ENCODE data around the gene TMEM114. TPM values are rescaled to one million over a fixed set of nuclear protein-coding genes. Genes with fewer than 3 reads are reported as not detected.

Gene TMEM114
- total RNA-seq, 1 experiment from 2014 or later: not detected

DNA sequence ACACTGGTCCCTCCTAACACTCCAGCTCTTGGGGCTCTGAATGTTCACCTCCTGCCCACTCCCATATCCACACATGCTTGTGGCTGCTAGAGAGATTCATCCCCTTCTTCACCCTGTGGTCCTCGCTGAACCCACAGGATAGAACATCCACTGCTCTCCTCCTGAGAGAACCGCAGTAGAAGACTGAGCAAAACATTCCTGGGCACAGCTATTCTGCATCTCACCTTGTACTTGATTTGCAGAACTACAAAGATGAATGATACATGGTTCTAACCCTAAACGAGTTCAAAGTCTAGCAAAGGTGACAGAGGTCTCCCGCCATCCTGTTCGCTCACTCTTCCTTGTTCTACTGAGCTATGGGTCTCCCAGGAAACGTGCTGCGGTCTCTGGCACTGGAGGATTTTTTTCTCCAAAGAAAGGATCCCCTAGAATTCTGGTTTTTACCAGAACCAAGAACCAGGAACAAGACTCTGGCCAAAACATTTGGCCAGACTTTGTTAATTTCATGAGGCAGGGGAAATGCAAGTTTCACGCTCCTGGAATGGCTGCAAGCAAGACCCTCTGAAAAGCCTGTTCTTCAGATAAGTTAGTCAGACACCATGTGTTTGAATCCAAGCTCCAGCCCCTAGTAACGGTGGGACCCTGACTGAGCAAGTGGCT lies 39.5 kb downstream of the TMEM114 start:
- DNase-seq (ENCODE audit: low read depth): no peak

DNA sequence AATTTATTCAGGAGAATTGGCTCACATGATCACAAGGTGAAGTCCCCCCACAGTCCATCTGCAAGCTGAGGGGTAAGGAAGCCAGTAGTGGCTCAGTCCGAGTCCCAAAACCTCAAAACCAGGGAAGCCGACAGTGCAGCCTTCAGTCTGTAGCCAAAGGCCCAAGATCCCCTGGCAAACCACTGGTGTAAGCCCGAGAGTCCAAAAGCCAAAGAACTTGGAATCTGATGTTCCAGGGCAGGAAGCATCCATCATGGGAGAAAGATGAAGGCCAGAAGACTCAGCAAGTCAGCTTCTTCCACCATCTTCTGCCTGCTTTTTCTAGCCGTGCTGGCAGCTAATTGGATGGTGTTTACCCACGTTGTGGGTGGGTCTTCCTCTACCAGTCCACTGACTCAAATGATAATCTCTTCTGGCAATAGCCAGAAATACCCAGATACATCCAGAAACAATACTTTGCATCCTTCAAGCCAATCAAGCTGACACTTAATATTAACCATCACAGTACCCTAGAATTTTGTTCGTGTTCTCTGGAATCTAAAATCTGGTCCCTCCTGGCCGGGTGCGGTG lies 40.4 kb downstream of the TMEM114 start:
- no peak for DNase-seq (ENCODE audit: low read depth)

DNA sequence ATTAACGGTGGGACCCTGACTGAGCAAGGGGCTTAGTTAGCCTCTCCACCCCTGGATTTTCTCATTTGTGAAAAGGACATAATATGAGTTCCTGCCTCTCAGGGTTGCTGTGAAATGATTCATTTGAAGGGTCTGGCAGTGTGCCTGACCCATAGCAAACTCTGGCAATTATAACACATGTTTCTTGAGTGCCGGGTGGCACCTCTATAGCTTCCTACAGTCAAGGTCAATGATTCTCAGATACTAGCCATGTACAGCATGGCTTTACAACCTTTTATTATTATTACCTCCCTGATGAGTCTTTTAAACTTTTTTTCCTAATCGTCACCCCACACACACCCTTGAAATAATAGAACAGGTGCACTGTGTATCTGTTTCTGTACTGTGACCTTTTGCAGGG lies 42.1 kb downstream of the TMEM114 start:
- DNase-seq (ENCODE audit: low read depth): no peak

DNA sequence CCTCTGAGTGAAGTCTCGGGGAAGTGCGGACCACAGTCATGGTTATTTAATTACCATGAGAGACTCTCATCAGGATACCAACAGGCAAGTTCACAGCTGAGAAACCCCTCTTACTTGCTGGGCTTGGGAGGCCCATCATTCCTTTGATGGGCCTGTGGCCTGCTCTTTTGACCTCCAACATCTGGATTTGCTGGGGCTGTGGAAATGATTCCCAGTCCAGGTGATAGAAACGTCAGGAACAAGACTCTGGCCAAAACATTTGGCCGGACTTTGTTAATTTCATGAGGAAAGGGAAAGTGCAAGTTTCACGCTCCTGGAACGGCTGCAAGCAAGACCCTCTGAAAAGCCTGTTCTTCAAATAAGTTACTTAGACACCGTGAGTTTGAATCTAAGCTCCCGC lies 42.5 kb downstream of the TMEM114 start:
- DNase-seq (ENCODE audit: low read depth): no peak

DNA sequence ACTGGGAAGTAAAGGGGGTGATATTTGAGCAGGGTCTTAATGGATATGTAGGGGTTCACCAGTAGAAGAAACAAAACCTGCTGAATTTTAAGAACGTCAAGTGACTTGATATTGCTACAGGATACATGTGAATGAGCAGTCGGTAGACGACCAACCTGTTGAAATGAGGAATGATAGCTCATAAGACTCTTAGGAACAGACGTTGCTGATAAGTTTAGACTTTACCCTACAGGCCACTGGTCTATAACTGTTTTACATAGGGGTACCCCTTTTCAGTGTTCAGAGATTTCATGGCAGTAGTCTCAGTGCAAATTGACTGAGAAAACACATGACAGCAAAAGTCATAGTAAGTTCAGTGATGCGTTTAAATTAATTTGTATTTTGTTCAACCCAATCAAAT lies 45.9 kb downstream of the TMEM114 start:
- DNase-seq (ENCODE audit: low read depth): no peak

DNA sequence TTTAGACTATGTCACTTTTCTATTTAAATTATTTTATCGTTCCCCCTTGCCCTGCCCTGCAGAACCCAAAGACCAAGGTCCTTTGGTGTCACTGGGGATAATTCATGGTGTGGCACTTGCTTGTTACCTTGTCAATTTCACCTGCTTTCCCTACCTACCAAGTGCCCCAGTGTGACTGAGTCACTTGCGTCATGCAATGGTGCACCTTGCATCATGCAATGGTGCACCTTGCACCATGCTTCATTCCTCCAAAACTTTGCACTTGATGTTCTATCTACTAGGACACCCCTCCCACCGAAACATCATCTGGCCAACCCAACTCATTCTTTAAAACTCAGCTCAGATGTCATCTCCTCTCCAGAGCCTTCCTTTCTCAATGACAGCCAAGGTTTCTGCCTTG lies 47.1 kb downstream of the TMEM114 start:
- no peak for DNase-seq (ENCODE audit: low read depth)

DNA sequence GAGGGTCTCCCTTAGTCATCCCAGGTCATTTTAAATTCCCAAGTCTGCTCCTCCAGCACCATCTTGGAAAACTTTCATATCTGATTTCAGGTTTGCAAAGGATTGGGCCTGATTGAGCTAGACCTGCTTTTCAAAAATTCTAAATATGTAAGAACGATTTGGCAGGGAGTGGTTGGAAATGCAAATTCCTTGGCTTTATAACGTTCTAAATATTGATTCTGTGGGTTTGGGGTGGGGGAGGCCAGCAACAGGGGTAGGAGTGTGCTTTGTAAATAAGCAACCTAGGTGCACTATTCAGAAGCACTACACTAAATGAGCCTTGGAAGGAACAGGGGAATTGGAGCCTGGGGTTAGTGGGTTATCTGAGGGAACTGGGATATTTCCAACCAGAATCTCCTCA lies 47.9 kb downstream of the TMEM114 start:
- no peak for DNase-seq (ENCODE audit: low read depth)

DNA sequence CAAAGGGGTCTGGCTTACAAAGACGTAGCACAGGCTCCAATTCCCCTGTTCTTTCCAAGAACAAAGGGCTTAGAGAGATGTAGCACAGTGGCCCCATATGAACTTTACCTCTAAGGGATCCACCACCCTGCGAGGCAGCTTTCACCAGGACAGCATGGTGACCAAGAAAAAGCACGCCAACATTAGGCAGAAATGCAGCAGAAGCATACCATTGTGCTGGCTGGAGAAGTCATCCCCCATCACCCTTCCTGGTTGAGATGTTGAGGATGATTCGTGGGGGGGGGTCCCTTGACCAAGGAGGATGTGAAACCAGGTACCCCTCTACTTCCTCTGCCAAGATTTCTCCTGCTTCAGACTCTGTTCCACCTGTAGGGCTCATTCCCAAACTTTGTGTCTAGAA lies 48.4 kb downstream of the TMEM114 start:
- DNase-seq (ENCODE audit: low read depth): no peak

DNA sequence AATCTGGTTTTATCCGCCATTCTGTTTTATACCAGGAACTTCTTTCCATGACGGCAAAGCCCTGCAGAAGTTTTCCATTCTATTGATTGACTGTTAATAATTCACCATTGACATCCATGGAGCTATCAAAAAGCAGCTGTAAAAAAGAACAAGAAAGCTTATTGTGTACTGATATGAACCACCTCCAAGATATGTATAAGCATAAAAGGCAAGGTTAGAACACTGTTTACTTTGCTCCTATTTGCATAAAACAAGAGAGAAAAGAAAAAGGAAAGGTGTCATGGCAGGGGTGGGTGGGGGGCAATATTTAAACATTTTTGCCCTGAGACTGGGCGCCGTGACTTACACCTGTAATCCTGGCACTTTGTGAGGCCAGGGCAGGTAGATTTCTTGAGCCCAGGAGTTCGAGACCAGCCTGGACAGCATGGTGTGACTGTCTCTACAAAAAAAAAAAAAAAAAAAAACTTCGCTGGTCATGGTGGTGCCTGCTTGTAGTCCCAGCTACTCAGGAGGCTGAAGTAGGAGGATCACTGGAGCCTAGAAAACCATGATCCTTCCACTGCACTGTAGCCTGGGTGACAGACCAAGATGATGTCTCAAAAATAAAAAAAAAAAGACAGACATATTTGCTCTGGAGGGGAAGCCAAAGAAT lies 52.5 kb downstream of the TMEM114 start:
- DNase-seq (ENCODE audit: low read depth): no peak

DNA sequence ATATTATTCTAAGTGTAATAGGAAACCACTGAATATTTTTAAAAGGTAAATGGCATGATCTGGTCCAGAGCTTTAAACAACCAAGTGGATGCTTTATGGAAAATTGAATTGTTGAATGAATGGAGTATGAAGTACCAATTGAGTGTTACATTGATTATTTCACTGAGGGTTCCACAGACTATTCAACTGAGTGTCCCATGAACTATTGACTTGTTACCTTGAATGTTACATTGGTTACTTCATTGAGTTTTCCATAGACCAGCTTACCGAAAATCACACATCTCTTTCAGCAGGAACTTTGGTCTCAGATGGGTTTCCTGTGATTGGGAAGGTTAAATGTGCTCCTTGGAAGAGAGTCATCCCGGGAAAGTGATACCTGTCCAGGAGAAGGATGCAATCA lies 56.8 kb downstream of the TMEM114 start:
- DNase-seq (ENCODE audit: low read depth): no peak

DNA sequence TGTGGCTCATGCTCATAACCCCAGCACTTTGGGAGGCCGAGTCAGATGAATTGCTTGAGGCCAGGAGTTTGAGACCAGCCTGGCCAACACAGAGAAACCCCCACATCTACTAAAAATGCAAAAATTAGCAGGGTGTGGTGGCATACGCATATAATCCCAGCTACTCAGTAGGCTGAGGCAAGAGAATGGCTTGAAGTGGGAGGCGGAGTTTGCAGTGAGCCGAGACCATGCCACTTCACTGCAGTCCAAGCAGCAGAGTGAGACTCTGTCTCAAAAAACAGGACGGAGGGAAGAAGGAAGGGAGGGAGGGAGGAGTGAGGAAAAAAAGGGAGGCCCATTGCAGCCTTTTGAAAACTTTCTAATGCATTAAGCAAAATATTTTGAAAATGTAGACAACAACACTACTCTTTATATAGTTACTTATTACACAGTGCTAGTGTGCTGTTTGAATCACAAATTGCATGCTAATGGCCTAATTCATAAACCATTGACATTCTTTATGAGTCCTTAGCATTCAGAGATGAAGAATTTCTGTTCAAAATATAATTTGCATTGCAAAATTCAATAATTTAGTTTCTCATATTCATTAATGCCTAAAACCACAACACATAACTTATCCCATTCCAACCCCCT lies 59.4 kb downstream of the TMEM114 start:
- no peak for DNase-seq (ENCODE audit: low read depth)

DNA sequence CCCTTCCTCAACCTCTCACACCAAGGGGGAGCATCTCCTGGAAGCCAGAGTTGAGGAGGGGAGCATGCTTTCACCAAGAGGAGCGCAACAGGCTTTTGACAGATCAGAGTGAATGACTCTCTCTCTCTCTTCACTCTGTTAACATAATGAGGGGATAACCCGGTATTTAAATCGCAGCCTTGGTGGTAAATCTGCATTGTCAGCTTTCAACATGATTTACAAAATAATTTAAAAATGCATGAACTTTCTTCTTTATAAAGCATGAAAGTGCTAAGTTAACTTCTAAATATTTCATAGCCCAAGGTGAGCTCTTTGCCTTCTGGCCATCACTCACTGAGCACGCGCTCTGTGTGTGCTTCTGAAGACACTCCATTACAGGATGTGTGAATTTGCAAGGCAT lies 61.8 kb downstream of the TMEM114 start:
- DNase-seq (ENCODE audit: low read depth): no peak

DNA sequence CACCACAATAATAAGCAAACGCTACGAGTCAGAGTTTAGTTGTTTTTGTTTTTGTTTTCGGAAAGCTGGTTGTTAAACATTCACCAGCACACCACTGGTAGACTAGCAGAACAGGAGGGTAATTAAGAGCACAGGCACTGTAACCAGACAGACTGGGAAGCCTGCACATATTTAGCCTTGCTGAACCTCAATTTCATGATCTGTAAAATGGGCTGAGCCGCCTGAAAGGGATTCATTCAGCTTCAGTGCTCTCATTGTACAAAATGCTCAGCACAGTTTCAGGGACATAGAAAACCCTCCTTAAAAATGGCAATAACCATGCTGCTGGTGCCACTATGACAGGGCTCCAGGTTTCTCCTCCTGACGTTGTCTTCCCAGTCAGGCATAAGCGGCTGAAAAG lies 66.4 kb downstream of the TMEM114 start:
- no peak for DNase-seq (ENCODE audit: low read depth)

DNA sequence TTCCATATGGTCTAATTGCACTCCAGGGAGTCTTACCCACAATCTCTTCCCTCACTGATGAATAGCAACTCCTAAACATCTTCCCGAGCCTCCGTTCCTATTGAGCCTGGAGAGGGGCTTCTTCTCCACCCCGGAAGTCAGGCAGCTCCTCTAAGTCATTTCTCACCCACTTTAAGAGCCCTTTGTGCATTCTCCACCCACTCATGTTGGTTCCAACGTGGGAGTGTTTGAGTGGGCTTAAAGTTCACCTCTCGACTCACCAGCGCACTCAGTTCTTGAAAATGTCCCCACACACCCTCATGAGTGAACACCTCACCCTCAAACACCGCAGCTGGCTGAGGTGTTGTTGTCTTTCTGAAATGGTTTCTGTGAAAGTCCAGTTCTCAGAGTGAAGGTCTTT lies 67.6 kb downstream of the TMEM114 start:
- DNase-seq (ENCODE audit: low read depth): no peak

DNA sequence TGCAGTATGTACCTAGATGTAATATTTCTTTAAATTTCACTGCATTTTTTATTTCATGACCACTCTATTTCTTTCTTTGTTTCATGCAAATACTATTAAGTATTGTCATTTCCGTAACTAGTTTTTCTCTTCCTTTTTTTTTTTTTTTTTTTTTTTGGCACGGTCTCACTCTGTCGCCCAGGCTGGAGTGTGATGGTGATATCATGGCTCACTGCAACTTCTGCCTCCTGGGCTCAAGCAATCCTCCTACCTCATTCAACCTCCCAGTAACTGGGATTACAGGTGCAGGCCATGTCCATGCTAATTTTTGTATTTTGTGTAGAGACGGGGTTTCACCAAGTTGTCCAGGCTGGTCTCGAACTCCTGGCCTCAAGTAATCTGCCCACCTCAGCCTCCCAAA lies 70.7 kb downstream of the TMEM114 start:
- DNase-seq (ENCODE audit: low read depth): no peak

Other genes starting within 250 kb of the TMEM114 start
- 17.3 and 23.6 TPM in 2 replicates for gene METTL22, start 31.2 kb upstream of the TMEM114 start, total RNA-seq (2014; rRNA removed; shearing (Covaris generic))
- gene ABAT, start 84.1 kb upstream of the TMEM114 start, total RNA-seq (2014; rRNA removed; shearing (Covaris generic)): 0.66 and 0.91 TPM in 2 replicates
- 7.1 TPM in 2 replicates for gene TMEM186, start 207.1 kb upstream of the TMEM114 start, total RNA-seq (2014; rRNA removed; shearing (Covaris generic))
- 42.7 and 61.0 TPM in 2 replicates for gene PMM2, start 207.3 kb upstream of the TMEM114 start, total RNA-seq (2014; rRNA removed; shearing (Covaris generic))

Measured in M059J (cell line).